ENCODE measurements around the gene SDK1.

GRCh38 chr7:3606436-3606835, 305.4 kb downstream of the SDK1 start:
- TF ChIP-seq CTCF (IDR thresholded peaks at IDR 0.05) (no peak), POLR2A (IDR thresholded peaks at IDR 0.05) (no peak)
